Activated CD4-positive, alpha-beta T cell treated with anti-CD3 and anti-CD28 coated beads, Interleukin-2, amount 50 U/mL, for 24 hours (primary cell): ENCODE measurements around the gene ABHD16A.

Source experiments
- DNase-seq, 2 donors: peaks; one replicate each; pipeline ENCODE4 v3.0.0-alpha.2; 2020; ENCODE audit warnings: low read depth in 1 of 2, low spot score in 1 of 2

The ABHD16A gene

DNA sequence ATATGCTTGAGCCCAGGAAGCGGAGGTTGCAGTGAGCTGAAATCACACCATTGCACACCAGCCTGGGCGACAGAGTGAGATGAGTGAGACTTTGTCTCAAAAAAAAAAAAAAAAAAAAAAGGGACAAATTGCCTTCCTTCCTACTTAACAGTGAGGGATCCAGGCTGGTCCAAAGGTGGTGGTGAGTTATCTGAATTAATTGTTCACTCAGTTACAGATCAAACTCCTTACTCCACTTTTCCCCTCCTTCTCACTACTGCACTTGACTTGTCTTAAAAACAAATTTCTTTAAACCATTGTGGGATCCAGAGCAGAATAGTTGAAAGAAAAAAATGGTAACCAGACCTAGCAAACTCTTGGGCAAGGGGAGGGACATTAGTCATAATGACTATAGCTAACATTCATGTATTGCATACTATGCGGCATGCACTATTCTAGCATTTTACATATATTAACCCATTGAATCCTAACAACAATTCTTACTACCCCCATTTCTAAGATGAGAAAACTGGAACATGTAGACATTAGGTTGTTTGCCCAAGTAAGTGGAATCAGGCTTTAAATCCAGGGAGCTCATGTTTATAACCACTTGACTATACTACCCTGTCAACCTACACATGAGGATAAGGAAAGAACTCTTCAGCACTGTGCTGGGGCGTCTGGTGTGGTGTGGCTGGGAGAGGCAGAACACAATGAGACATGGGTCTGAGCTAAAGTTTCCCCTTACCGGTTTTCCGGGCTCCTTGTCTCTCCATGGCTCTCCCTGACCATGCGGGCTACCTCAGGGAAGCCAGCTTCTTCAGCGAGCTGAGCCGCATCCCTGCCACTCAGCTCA lies 39.8 kb downstream of the ABHD16A start:
- no peak for DNase-seq

DNA sequence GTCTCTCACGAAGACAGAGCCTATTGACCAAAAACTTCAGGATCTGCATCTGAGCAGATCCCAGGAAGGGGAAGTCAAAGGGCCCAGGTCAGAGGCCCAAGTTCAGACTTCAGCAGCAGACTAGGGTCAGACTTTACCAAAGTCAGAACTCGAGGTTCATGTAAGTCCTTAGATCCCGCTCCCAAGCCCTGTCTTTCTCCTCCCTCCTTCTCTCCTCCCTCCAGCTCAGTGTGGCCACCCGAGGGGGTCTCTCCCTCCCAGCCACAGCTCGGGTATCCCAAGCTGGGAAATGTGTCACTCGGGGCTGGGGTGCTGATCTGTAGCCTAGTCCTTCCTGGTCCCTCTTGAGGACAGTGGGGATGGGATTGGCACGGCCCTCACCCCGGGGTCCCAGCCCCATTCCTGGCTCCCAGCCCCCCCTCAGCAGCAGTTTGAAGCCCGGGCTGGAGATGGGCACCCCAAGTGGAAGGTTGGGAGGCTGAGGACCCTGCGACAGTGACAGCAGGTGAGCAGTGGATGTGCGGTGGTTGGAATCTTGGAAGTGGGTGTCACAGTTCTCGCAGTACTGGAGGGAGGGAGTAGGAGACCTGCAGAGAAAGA lies 40.9 kb downstream of the ABHD16A start:
- DNase-seq = no peak

DNA sequence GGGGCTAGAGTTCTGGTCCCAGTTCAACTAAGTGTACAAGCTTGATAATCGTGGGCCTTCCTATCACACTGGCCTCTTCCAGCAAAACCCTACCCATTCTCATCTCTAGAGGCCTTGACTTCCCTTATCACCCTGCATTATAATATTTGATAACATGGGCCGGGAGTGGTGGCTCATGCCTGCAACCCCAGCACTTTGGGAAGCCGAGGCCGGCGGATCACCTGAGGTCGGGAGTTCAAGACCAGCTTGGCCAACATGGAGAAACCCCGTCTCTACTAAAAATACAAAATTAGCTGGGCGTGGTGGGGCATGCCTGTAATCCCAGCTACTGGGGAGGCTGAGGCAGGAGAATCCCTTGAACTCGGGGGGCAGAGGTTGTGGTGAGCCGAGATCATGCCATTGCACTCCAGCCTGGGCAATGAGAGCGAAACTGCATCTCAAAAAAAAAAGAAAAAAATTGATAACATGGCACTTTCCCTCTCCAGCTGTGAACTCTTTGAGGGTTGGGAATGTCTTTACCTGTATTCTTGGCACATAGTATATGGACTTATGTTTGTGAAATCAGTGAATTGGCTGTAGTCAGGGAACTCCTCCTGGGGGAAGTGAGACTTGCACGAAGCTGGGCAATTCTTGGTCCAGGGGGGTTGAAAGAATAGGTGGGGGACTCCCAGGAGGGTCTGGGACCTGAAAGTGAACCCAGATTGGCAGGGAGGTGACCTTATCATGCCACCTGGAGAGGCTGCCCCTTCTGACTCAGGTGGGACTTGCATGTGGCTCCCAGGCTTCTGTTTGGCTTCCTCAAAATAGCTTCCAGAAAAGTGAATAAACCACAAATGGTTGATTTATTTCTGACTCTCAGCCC lies 41.6 kb downstream of the ABHD16A start:
- DNase-seq = no peak

DNA sequence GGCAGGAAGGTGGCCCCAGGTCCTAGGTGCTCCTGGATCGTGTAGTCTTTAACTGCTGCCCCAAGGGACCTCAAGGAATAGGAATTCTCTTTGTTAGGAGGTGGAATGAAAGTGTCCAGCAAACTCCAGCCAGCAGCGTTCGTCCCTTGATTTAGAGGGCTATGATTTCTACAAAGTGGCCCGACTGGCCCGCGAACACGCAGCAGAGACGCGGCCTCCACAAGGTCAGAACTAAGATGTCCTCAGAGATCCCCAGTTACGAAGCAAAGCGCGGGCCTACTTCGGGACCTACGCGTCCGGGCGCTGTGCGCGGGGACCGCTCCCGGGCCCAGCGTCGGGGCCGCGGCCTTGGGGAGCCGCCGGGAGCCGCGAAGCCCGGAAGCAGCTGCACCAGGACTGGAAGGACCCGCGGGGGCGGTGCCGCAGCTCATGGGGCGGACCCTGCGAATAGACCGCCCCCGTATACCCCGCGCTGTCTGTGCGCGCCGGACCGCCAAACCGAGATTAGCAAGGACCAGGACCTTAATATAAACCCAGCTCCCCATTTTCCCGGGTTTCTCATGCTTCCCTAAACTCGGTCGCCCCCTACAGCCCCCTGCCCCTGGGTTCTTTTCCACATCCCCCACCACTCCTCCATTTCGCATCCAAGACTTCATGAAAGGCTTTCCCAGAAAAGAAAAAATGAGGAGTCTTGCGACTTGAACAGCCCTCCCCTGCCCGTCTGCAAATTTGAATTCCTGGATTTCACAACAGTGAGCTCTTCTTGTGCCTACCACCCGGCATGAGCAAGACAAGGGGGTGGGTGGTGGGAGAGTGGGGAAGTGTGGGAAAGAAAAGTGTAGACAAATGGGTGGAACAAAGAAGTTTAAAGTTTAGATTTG lies 42.5 kb downstream of the ABHD16A start, which contains the start of gene C6orf47:
TSS of gene C6orf47 (minus strand) at position 398 of the 881 bp plus-strand sequence. CDS start 831 bp downstream, outside the sequence.
- DNase-seq = peak; percentile 32 to 63

DNA sequence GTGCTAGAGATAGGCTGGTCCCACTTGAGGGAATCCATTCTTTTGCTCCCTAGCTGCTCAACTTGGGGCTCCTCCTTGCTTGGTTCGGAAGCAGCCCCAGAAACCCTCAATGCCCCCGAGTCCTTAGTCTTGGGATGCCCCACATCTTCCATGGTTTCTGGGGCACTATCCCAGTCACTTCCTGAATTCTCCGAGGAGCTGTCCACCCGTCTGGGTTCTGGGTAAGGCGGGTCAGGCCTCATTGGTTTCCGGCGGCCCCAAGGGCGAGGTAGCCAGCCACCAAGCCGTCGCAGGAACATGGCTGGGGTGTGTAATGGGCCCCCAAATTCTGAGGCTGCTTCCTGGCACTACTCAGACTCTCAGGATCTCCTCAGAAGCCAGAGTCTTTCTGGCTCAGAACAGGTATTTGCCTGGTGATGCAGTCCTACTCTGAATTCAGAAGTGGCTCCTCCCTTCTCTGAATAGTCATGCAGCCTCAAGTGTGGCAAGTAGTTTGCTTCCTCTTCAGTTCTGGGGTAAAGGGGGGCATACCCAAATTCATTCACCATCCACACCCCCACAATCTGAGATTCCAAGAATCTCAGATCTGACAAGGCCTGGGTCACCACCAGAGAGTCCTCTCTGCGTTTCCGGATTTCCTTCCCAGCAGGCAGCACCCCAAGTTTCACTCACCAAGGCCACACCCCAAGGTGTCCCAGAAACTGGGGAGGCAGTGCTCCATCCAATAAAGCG lies 43.3 kb downstream of the ABHD16A start:
- DNase-seq = no peak

DNA sequence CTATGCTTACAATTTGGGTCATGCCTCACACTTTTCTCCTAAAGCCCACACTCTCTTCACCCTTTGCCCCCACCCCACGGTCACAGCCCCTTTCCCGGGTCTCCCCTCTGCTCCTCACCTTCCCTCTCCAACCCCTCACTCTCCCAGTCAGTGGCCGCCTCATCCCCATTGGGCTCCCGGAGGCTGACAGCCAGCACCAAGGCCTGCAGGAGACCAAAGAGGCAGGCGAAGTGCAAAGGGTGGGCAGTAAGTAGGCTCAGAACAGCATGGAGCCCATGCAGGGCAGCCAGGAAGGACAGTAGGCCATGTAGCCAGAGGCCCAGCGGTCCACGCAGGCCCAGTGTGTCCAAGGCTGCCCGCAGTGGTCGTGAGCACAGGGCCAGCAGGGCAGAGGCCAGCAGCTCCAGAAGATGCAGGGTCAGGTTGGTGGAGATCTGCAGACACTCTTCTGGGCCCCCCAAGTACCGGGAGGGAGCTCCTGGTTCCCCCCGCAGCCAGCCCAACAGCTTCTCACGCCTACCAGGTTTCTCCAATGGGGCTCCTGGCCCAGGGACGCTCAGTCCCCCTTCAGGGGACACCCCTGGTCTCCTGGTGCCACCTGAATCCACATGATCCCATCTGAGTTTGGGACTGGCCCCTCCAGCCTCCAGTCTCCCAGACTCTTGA lies 44.0 kb downstream of the ABHD16A start:
- no peak for DNase-seq

DNA sequence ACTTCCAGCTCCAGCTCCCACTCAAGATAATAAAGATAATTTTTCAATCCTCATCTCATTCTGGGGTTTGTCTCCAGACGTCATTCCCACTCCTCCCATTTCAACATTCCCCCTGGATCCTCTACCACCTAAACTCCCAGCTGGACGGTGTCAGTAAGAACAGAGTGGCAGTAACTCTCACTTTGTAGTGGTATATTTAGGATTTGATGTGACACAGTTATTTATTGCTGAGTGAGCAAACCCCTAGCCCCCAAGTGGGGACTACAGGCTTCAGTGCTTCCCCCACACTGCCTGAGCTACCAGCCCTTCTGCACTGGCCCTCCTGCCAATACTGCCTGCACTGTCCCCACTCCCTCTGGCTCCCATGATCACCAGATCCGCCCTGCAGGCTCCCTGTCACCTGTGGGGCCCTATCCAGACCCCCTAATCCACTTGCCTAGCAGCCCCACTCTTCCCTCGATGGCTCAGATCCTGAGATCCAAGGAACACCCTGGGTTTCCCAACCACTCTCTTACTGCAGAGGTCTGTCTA lies 44.9 kb downstream of the ABHD16A start:
- DNase-seq = no peak

DNA sequence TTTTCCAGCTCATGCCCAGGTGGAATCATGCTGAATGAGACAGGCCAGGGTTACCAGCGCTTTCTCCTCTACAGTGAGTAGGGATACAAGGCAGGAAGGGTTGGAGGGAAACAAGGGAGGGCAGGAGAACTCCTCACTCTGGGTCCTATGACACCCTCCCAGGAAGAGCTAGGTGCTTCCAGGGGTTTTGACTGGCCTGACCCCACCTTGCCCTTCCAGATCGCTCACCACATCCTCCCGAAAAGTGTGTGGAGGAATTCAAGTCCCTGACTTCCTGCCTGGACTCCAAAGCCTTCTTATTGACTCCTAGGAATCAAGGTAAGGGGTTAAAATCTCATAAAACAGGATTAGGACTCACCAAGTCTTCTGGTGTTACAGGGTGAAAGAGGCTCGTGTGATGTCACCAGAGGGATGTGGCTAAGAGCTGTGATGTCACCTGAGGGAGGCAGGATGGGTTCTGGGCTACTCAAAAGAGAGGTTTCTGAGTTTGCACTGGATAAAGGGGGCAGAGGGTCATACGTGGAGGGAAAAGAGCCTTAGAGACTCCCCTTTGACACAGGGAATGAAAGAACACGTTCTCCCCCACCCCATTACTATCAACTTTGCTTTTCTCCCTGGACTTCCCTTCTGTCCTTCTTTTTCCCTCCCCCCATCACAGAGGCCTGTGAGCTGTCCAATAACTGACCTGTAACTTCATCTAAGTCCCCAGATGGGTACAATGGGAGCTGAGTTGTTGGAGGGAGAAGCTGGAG lies 45.5 kb downstream of the ABHD16A start:
- no peak for DNase-seq

DNA sequence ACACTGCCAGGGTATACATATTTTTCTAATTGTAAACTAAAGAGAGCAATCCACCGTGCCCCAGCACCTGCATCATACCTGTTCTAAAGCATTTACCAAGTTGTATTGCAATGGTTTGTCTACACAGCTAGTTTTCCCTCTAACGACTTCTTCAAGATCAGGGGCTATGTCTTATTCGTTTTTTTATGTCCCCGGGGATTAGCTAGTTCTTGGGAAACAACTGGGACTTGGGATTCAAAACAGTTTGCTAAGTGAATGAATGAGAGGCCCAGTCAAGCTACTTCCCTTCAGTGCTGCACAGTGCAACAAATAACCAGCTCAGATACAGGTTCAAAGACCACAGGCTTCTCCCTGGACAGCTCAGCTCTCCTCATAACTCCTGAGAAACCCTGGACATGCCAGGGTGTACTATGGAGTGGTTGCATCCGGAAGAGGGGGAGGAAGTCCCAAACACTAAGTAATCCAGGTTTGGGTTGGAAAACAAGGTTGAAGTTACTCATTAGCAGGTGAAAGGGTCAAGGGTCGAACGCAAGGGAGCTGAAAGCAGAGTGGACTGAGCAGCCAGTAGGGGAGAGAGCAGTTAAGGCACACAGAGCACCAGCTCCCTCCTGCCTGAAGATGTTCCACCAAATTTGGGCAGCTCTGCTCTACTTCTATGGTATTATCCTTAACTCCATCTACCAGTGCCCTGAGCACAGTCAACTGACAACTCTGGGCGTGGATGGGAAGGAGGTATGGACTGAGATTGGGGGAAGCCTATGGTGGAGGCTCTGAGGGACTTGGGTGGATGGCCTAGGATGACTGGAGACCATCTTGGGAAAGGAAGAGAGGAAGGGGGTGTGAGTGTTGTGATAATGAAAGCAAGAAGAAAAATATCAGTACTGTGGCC lies 47.5 kb downstream of the ABHD16A start, which contains the start of gene APOM:
TSS of gene APOM (plus strand) at position 546 of the 889 bp plus-strand sequence. CDS start at position 619, 73 bp downstream.
- no peak for DNase-seq

DNA sequence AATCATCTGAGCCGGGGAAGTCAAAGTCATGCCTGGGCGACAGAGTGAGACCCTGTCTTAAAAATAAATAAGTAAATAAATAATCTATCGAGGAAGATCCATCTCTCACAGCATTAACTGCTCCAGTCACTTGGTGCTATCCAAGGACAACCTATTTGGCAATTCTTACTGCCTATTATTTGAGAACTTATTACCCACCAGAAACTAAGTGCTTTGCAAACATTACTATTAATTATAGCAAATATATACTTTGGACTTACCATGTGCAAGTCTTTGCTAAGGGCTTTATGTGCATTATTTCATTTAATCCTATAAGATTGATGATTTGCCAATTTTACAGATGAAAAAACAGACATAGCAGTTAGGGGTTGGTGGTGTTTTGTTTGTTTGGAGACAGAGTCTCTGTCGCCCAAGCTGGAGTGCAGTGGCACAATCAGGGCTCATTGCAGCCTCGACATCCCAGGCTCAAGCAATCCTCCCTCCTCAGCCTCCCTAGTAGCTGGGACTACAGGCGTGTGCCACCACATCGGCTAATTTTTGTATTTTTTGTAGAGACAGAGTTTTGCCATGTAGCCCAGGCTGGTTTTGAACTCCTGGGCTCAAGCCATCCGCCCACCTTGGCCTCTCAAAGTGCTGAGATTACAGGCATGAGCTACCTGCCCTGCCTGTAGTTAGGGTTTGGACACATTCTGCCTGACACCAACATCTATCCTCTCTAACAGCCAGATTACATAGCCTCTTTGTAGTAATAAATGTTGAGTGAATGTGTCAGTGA lies 48.4 kb downstream of the ABHD16A start:
- DNase-seq = no peak

DNA sequence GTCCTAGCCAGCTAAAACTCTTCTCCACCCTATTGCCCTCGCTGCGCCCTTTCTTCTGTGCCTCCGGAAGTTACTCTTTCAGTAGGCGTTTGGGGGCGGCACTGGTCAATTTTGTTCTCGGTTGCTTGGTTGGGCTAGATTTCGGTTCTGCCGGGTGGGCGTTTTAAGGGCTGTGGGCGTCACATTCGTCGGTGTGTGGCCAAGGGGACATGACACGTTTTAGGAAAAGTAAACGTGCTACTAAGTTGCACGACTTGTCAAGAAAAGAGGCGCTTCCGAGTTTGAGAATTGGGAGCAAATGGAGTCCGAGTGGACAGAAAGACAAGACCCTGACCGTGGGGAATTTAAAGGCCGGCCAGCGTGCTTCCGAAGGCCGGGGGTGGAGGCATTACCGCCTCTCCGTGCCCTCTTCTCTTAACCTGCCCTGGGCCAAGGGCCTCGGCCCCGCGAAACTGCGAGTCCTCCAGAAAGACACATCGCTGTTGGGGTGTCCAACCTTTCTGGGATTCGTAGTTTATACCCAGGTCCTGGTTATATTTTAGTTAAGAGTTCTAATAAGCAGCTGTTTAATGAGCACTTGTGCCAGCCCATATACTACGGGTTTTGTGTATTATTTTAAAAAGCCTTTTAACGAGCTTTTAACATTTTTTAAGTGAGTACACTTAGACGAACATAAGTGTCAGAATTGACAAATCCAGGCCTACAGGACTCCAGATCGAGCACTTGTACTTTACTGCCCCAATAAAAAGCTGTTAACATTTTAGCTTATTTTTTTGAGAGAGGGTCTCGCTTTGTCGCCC lies 50.0 kb downstream of the ABHD16A start:
- DNase-seq = peak in 1 of 2 donors; percentile 80

DNA sequence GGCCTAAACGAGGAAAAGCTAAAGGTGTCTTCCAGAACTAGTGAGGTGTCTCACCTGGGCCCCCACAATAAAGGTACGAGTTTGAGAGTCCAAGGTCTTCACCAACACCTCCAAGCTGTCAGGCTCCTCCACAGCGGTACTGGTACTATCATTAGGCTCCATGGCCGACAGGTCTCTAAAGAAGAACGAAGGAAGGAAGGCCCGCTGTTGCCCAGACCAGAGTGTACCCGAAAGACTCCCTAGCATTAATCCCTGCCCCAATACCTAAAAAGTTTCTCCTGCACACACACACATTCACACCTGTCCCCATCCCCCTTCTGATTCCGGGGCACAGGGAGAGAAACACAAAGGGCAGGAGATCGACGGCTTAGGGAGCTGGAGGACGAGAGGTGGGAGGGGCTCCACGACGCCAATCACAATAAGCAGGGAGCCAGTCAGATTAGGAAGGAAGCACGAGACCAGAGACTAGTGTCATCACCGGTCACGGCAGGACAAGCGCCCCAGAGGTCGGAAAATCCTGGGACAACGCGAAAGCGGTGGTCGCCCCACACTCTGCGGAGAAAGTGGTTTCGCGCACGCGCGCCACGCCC lies 51.4 kb downstream of the ABHD16A start:
- no peak for DNase-seq

DNA sequence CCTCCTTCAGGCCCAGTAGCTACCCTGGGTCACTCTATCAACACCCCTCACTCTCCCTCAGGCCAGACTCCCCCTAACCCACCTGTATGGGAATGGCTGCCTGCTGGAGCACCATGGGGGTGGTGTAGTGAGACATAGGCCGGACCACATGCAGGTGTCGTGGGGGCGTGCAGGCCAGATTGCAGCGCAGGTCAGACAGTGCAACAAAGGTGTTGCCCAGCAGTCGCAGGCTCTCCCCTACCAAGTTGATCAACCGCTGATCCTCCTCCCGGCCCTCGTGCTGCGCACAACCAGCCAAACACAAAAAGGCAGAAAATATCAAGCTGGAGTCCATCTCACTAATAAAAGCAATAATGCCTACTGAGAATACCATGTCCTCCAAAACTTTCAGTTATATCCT lies 57.8 kb downstream of the ABHD16A start:
- DNase-seq = no peak

DNA sequence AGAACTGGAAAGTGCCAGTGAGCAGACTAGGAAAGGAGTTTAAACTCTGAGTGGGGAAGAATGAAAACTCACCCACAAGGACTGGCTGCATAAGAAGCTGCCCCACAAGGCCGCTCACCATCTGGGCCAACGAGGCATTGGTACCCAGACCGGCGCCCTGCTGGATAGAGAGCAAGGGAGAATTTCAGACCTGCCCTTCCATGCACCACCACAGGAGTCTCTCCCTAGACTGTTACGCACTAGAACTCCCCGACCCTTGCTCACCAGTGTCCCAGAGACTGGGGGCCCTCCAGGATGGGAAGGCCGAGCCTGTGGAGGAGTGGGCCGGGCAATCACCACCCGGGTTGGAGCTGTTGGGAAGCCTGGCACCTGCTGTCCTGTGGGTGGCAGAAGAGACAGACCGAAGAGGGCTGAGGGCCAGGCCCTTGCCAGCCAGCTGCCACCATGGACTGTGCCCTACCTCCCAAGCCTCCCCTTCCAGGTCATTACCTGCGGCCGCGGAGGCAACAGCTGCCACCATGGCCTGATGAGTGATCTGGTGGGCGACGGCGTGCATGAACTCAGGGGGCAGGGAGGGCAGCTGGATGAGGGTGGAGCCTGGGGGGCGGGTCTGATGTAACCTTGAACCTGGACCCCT lies 59.2 kb downstream of the ABHD16A start:
- no peak for DNase-seq
